AML-193 (cell line): Measurements from ENCODE around the gene DFFB.
A peak's percentile ranks its signal among the peaks of the same experiment; 100 is the strongest.

Source experiments
- DNase-seq, 2 experiments: peaks; one replicate each; lab custom pipeline; 2025; lab: John Stamatoyannopoulos, UW

DFFB gene

DNA sequence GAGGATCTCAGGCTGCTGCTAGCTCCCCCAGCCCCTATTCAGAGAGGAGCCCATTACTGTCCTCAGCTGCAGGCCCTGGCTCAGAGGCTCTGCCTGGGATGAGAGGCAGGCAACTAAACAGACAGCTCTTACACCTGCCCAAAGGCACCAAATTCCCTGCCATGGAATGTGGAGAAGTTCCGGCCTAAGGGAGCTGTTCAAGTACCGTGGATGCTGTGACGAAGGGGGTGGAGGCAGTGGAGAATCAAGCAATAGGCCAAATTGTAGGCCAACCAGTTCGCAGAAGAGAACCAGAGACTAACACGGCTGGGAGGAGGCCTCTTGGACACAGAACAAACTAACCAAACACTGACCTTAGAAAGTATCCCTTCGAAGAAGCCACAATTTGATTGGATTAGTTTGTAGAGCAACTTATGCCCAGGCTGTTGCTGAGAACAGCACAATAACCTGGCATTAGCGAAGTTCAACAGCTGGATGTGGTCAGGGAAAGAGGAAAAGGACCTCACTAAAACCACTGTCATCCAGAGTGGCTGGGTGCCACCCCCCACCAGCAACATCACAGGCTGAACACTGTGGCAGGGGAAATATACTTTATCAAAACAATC is 39.2 kb downstream of the DFFB start:
- no peak for DNase-seq

DNA sequence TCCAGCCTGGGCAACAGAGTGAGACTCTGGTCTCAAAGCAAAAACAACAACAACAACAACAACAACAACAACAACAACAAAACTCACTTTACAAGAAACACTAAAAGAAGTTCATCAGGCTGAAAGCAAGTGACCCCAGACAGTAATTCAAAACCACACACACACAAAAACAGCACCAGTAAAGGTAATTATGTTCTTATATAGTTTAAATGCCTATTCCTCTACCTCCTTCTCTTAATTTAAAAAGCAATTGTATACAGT is 41.1 kb downstream of the DFFB start:
- DNase-seq = no peak

DNA sequence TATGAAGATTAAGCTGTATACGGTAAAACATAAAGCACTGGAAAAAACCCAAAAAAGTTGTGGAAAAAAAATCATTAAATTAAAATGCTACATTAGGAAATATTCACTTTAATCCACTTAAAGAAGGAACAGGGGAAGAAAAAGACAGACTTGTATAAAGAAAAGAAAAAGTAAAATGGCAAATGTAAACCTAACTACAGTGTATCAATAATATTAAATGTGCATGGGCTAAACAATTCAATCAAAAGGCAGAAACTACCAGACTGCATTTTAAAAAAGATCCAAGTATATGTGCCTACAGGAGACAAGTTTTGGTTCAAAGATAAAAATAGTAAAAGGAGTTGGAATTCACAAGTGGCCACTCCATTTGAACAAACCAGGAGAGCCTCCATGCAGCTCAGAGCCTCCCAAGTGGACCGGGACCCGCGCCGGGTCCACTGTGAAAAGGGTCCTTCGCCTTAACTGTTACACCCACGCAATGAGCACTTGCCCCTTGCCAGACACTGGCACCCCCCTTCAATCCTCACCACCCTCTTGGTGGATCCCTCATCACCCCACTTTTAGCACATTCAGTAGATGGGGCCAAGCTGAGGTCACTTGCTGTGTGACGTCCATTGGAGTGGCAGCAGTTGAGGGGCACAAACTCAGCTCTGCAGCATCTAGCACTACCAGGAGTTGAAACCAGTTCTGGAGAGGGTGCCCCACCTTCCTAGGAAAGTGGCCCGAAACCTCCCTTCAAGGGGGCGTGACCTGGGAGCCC is 41.9 kb downstream of the DFFB start:
- DNase-seq = no peak

DNA sequence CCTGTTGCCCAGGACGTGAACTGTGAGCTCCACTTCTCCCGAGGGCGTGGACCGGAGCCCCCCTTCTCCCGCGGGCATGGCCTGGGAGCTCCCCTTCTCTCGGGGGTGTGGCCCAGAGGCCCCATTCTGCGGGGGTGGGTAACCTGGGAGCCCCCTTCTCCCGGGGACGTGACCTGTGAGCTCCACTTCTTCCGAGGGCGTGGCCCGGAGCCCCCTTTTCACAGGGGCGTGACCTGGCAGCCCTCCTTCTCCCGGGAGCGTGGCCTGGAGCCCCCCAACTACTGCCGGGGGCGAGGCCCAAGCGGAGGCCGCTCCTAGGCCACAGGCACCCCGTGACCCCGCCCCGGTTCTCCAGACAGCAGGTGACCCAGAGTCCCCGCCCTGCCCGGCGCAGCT is 42.5 kb downstream of the DFFB start:
- DNase-seq = no peak

DNA sequence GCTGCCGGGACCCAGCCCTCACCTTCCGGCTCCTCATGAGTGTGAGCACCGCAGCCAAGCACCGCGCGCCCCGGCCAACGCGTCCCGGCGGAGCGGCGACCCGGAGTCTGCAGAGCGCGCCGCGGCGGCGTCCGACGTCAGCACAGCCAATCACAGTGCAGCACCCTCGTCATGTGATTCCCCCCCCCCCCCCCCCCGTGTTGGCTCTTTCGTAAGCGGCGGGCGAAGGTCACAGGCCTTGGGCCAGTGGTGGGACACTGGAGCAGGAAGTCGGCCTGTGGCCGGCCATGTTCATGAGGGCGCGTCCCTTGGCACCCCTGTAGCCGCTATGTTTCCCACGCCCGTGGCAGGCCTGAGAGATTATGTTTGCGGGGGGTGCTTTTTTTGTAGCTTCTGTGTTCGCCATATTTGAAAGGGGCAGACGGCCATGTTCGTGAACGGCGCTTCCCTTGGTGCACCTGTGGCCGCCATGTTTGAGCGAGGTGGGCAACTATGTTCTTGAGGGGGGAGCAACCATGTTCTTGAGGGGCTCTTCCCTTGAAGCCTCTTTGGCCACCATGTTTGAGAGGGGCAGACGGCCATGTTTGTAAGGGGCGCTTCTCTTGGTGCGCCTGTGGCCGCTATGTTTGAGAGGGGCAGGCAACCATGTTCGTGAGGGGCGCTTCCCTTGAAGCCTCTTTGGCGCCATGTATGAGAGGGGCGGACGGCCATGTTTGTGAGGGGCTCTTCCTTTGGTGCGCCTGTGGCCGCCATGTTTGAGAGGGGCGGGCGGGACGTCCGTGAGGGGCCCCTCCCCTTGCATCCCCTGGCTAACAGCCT is 43.1 kb downstream of the DFFB start, which contains the start of gene C1orf174:
Gene C1orf174, minus strand, starts transcription at position 123 of the 819 bp plus-strand sequence. Its CDS starts 86 bp downstream, at position 37.
- peak; percentile 96 to 98 for DNase-seq

DNA sequence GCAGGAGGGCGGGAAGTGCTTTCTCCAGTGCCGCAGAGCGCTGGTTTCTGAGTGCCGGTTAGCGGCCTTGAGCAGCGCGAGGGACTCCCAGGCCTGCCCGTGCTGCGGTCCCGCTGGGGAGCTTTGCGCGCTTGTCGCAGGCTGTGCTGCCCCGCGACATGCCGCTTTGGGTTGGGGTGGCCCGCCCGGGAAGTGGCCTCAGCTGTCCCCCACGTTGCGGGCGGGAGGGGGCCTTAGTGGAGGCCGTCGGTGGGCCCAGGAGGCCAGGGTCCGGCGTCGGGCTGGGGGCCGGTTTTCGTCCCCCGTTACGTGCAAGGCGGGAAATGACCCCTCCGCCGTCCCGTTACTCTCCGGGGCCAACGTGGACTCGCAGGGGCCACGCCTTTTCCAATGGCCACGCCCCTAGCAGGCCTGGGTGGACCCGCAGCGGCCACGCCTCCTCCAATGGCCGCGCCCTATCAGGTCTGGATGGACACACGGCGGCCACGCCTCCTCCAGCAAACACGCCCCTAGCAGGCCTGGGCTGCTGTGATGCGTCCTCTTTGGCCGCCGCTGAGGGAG is 43.8 kb downstream of the DFFB start:
- peak; percentile 79 to 88 for DNase-seq

DNA sequence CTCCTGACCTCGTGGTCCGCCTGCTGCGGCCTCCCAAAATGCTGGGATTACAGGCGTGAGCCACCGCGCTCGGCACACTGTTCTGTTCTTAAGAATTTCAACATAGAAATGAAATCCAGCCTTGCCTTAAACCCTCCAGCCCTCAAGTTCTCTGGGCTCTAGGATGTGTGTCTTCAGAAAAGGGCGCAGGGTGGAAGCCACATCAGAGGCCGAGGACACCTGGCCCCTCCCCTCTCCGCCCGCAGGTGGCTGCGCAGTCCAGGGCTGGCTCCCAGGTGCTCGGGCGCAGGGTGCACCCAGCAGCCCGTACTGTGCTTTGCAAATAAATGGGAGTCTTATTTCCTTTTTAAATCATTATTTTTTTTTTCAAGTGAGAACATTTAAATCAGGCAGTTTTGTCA is 44.8 kb downstream of the DFFB start:
- no peak for DNase-seq

DNA sequence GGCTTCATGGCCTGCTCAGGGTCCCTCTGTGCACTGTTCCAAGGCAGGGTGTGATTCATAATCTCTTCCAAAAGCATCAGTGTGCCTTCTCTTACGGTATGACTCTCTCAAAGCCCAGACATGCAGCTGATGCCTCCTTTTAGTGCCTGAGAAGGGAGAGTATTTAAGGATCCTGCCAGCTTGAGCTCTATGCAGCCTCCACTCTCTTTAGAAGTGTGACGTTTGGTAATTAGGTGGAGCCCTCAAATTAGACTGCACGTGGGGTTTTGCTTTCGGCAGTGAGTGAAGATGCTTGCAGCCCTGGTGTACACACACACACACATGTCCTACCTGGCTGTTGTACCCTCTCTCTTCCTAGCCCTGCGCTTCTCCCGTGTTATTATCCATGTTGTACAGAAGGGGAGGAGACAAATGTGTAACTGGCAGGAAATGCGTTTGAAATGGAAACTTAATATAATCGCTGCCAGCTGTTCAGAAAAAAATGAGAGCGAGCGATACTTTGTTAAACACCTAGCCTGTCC is 45.4 kb downstream of the DFFB start:
- no peak for DNase-seq

DNA sequence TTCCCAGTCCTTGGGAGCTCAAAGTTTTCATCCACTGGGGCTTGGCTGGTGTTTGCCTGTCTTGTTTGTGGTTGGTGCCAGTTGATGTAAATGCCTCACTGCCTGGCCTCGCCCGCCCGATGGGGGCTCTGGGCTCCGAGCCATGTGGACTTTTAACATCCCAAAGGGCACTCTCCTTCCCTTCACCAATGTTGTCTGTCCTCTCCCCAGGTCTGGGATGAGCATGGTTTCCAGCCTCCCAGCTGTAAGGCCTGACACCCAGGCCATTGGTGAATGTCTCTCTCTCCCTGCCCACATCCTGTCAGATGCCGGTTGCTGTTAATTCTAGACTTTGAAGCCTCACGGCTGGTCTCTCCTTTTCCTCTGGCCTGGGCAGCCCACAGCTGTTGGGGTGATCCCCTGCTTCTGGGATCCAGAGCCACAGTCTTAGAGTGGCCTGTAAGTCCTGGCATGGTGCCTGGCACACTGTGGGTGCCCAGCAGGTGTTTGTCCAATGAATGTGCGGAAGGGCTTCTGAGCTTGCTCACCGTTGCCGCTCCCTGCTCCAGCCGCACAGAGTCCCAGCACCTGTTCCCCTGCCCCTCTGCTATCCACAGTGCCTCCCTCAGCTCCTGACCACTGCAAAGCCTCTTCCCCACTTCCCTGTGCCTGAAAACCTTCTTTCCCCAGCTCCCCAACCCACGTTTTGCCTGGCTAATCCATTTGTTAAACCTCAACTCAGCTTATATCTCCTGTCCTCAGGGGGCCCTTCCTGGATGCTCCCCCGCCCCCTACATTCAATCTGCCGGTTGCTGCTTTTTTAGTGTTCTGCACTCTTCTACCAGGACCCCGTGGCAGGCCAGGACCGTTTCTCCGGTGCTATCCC is 46.1 kb downstream of the DFFB start:
- no peak for DNase-seq

DNA sequence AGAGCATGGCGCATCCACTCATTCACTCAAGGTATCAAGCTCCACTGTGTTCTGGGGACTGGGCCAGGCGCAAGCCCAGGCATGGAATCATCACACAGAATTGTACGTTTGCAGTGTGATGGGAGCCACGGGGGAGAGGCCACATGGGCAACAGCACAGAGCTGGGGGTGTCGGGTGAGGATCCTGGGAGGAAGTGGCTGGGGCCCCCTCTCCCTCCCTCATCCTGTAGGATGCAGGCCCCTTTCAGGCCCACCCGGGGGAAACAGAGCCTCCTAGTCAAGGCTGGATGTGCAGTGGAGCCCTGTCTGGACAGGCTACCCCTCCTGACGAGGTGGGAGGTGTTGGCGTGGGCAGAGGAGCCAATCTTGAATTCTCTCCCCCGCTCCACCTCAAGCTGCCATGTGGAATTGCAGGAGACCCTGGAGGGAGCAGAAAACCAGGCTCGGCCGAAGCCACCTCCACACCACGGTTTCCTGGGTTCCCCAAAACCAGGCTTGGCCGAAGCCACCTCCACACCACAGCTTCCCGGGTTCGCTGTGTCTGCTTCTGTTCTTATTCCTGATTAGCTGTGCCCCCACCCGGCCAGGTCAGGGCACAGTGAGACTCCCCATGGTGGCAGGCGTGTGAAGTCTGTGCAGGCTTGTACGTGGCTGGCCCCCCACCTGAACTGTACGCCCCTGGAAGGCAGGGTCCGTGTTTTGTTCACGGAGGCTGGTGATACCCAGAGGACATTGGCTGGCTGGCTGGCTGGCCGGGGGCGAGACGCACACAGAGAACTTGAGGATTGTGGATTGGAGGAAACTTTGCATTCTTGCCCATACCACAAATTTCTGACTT is 46.9 kb downstream of the DFFB start:
- no peak for DNase-seq

DNA sequence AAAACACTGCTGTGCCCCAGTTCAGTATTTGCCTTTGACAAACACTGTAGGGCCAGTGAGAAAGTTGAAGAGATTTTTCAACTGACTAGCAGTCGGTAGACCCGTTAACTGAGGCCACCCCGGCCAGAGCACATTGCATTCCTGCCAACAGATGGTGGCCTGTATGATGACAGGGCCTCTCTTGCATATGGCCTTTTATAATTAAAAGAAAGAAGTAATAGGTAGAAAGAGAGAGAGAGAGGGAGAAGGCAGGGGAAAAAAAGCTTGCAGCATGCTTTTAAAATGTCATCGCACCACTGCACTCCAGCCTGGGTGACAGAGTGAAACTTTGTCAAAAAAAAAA is 47.5 kb downstream of the DFFB start:
- no peak for DNase-seq

DNA sequence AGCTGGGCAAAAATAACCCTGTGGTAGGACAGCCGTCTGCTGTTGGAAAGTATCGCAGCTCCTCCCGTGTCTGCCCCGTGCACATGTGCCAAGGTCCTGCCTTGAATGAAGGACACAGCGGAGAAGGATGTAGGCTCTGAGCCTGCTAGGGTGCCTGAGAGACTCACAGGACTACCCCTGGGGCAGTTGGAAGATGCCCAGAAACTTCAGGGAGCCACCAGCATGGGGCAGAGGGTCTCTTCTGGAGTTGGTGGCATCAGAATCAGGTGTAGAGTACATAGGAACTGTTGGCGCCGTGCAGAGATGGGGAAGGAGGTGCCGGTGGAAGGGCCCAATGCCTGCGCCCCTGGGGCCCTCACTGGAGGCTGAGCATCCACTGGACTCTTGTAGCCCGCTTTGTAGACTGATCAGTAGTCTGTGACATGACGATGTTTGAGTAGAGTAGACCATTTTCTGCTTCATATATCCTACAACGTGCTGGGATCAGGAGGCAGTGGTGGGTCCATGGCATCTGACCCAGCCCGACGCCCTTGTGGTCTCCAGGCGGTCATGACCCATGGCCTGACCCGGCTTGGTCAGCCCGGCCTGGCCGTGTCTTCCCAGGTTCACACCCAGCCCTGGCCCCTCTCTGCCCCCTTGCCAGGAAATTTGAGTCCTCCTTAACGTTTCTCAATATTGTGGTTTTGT is 48.1 kb downstream of the DFFB start:
- no peak for DNase-seq

DNA sequence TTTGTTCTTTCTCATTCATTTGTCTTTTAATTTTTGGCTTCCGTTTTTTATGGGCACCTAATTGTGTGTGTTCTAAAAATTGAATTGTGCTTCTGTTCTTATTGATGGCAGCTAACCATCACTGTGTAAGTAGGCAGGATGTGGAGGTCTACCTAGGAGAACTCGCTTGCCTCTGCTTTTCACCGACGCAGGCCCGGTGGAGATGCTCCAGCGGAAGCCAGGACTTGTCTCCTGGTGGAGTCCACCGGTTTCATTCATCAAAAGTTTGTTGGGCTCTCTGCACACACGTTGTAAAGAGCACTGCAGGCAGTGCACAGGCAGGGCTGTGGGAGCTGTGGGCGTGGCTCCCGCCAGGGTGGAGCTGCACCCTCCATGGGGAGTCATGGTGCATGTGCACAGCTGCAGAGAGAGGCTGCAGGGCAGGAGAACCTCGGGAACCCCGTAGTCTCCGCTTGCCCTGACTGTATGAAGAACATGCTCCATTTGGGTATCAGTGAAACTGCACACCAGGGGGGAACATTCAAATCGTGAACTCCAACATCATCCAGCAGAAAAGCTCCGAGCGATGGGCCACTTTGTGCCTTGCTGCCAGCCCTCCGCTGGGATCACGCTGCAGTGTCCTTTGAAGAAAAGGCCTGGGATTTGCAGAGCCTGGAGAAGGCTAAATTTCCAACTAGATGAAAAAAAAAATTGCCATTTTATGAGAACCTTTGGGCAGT is 48.8 kb downstream of the DFFB start:
- no peak for DNase-seq

DNA sequence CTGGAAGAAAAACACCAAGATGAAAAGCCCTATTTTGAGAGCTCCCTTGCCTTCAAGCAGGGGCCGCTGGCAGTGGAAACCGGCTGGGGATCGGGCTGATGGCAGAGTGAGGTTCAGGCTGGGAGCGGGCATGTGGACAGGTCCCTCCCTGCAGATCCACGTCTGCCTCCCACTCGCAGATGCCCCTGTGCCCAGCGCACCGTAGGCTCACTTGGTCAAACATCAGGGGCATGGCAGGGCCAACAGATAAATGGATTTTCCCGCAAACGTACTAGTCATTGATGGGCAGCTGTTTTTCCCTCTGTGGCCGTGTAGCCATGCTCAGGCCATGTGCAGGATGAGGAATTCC is 49.4 kb downstream of the DFFB start:
- no peak for DNase-seq

DNA sequence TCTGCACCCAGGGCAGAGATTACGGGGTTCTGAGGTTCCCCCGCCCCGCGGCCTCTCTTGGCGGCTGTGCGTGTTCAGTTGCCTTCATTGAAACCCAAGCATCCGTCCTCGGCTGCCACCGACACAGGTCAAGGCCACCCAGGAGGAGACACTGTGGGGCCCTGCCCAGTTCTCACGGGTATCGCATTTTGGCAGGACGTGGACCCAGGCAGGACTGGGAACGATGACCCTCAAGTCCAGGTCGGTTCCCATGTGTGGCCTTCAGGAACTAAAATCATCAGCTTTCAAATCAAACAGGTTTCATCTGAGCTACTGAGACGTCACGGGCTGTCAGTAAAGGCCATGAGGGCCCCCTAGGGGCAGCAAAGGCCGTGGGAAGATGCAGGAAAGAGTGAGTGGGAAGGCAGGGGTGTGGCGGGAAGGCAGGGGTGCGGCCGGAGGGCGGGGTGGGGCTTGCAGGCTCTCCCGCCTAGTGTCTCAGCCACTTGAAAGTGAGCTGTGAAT is 49.8 kb downstream of the DFFB start:
- DNase-seq = no peak

DNA sequence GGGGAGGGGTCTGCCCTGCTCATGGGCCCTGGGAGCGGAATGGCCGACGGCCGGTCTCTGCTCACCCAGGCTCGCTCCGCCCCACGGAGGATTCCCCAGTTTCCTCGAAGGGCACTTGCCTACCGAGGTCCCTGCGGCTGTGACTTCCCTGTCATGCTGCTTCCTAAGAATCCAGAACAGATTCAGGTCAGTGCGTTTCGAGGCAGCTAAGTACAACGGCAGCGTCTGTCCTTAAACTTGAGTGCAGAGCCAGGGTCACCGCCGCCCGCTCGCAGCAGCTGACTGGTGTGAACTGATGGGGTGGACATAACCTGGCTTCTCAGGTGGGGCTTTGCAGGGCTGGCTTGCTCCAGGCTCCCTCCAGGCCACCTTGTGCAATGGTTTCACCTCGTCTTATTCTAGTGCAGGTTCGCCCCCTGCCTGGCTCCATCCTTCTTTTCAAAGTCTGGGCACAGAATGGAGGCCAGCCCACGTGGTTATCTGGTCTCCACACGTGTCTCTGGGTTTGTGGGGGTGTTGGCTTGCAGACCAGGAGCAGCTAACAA is 50.4 kb downstream of the DFFB start:
- no peak for DNase-seq

DNA sequence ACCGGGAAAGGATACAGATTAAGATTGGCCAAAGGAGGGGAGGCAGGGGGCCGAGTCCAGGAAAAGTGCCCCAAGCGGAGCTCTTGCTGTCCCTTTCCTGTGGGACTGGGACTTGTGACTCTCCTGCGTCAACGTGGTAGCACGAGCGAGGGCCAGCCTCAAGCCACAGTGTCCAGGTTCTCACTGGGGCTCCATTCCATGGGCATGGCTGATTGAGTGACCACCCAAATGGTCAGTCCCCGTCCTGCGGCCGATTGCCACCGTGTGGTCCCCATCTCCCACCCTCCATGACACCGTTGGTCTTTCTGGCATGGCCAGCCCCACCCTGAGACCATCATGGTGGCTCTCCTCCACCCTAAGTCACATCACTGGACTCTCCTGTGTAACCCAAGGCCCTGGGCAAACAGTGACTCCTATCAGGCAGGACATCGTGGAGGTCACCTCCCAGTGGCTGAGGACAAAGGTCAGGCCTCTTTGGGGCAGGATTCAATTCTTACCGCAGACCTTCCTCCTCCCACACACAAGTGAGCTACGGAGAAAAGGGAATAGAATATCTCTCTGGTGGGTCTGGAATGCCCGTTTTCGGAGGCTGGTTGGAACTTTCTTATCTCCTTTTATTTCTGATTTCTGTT is 51.7 kb downstream of the DFFB start:
- no peak for DNase-seq

DNA sequence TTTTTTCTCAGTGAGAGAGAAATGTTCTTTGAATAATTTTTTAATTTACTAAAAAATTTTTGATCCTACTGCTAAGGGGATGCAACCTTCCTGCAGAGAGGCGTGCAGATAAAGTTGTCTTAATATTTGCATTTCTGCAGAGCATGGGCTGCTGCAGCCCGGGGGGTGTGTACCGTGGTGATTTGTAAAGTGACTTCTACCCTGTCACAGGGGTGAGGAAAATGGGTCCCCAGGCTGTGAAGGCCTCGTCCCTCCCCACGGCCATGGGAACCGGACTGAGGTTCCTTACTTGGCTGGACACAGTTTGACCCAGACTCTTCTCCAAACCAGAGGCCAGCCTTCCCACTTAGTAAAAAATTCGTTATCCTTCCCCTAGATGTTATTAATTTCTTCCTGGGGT is 52.3 kb downstream of the DFFB start:
- DNase-seq = no peak
